H1 (cell line): ENCODE measurements around the gene SON. TPM values are rescaled to one million over a fixed set of nuclear protein-coding genes. Genes with fewer than 3 reads are reported as not detected.

Source experiments
- CTCF ChIA-PET: fragments of 300-600 bp; sonication (Branson Sonifier 250); formaldehyde crosslinking; loops from one replicate; lab custom pipeline; 2021; ENCODE audit not compliant: partially characterized antibody; lab: Charles Lee
- POLR2A ChIA-PET: fragments of 300-600 bp; sonication (Branson Sonifier 250); formaldehyde crosslinking; loops from one replicate; lab custom pipeline; 2021; ENCODE audit warnings: inconsistent platforms; ENCODE audit not compliant: partially characterized antibody; lab: Charles Lee
- DNase-seq, 2 experiments: peaks; one replicate each; pipeline versions ENCODE4 v3.0.0 to v3.0.0-alpha.2; 2010 to 2022; ENCODE audit warnings: low spot score in 2 of 2, low read depth in 1 of 2, mixed read lengths in 1 of 2
- FAIRE-seq: peaks from 2 replicates; lab custom pipeline; 2011; peaks lifted over from hg19 to GRCh38; lab: Jason Lieb, UNC
- H2AFZ ChIP-seq: 2 replicates; pipeline ENCODE4 v1.8.1; 2012; ENCODE audit warnings: low read length, inconsistent platforms
- H2AK5ac ChIP-seq: 2 replicates; pipeline ENCODE4 v1.6.1; 2013; ENCODE audit warnings: low read depth, low read length
- H2BK120ac ChIP-seq: replicated peaks from 2 replicates; pipeline ENCODE3; 2013; ENCODE audit warnings: low read depth, low read length, inconsistent platforms
- H2BK12ac ChIP-seq: 2 replicates; pipeline ENCODE4 v1.6.1; 2013; ENCODE audit warnings: low read depth, low read length
- H2BK15ac ChIP-seq: 2 replicates; pipeline ENCODE4 v1.6.1; 2013; ENCODE audit warnings: low read length
- H2BK20ac ChIP-seq: 2 replicates; pipeline ENCODE4 v1.6.1; 2013; ENCODE audit warnings: low read length
- H2BK5ac ChIP-seq: 2 replicates; pipeline ENCODE4 v1.6.1; 2013; ENCODE audit warnings: low read depth, low read length
- H3K14ac ChIP-seq: 2 replicates; pipeline ENCODE4 v1.6.1; 2013; ENCODE audit warnings: inconsistent platforms; ENCODE audit not compliant: insufficient read length
- H3K18ac ChIP-seq: 2 replicates; pipeline ENCODE4 v1.6.1; 2013; ENCODE audit warnings: low read length; ENCODE audit errors: extremely low read depth
- H3K23ac ChIP-seq: 2 replicates; pipeline ENCODE4 v1.6.1; 2013; ENCODE audit warnings: inconsistent platforms; ENCODE audit not compliant: insufficient read length
- H3K23me2 ChIP-seq: 2 replicates; pipeline ENCODE4 v1.6.1; 2013; ENCODE audit warnings: low read depth, low read length
- H3K27ac ChIP-seq: 2 replicates; pipeline ENCODE4 v1.6.1; 2011; ENCODE audit warnings: low read depth, low read length, inconsistent platforms
- H3K27me3 ChIP-seq, 4 experiments: replicated peaks in 1 of 4; 1 replicate in 1 of 4; 2 replicates in 3 of 4; pipeline versions ENCODE4 v1.6.1 to v1.8.1; 2011 to 2013; ENCODE audit warnings: low read length in 3 of 4, mild to moderate bottlenecking in 3 of 4, inconsistent platforms in 2 of 4, mixed read lengths in 2 of 4, moderate library complexity in 1 of 4; ENCODE audit not compliant: control insufficient read depth in 3 of 4, insufficient read depth in 3 of 4; ENCODE audit errors: extremely low read depth in 1 of 4
- H3K36me3 ChIP-seq, 4 experiments: 2 replicates each; pipeline versions ENCODE4 v1.6.1 to v1.8.1; 2011 to 2013; ENCODE audit warnings: mild to moderate bottlenecking in 4 of 4, low read length in 3 of 4, moderate library complexity in 2 of 4, control low read depth in 1 of 4, inconsistent platforms in 1 of 4; ENCODE audit not compliant: insufficient read depth in 4 of 4, control insufficient read depth in 2 of 4
- H3K4ac ChIP-seq: replicated peaks from 2 replicates; pipeline ENCODE3; 2013; ENCODE audit warnings: low read length, low read depth, mixed read lengths, inconsistent platforms; ENCODE audit not compliant: insufficient read length
- H3K4me1 ChIP-seq, 4 experiments: replicated peaks in 1 of 4; 1 replicate in 1 of 4; 2 replicates in 3 of 4; pipeline versions ENCODE4 v1.6.1 to v1.8.1; 2011 to 2013; ENCODE audit warnings: low read length in 3 of 4, inconsistent platforms in 2 of 4, mixed read lengths in 1 of 4; ENCODE audit not compliant: insufficient read depth in 4 of 4, control insufficient read depth in 3 of 4
- H3K4me2 ChIP-seq, 2 experiments: 2 replicates each; pipeline versions ENCODE4 v1.6.1 to v1.8.1; 2011 to 2013; ENCODE audit warnings: low read depth in 2 of 2, low read length in 2 of 2, control low read depth in 1 of 2, inconsistent platforms in 1 of 2, mild to moderate bottlenecking in 1 of 2; ENCODE audit not compliant: insufficient read depth in 1 of 2
- H3K4me3 ChIP-seq, 4 experiments: fragments of 200-600, 300-600 bp in 1 of 4; sonication (generic), shearing (Covaris generic), sonication (Bioruptor Twin) in 1 of 4; 2 replicates each; pipeline versions ENCODE4 v1.5.1 to v1.8.1; 2011 to 2016; ENCODE audit warnings: low read length in 4 of 4, low read depth in 3 of 4, control low read depth in 2 of 4, inconsistent platforms in 2 of 4, mild to moderate bottlenecking in 2 of 4, mixed read lengths in 1 of 4, moderate library complexity in 1 of 4; ENCODE audit not compliant: insufficient read depth in 2 of 4; ENCODE audit errors: extremely low read depth in 1 of 4
- H3K56ac ChIP-seq: replicated peaks from 2 replicates; pipeline ENCODE3; 2013; ENCODE audit warnings: low read depth, mild to moderate bottlenecking, mixed read lengths, low read length, inconsistent platforms; ENCODE audit not compliant: insufficient read length
- H3K79me1 ChIP-seq: 2 replicates; pipeline ENCODE4 v1.6.1; 2013; ENCODE audit warnings: low read depth, low read length, control low read depth
- H3K79me2 ChIP-seq, 2 experiments: 2 replicates each; pipeline versions ENCODE4 v1.6.1 to v1.8.1; 2012 to 2013; ENCODE audit warnings: low read length in 2 of 2, mild to moderate bottlenecking in 2 of 2, inconsistent platforms in 1 of 2; ENCODE audit not compliant: insufficient read depth in 2 of 2, control insufficient read depth in 1 of 2
- H3K9ac ChIP-seq, 4 experiments: replicated peaks in 1 of 4; 1 replicate in 1 of 4; 2 replicates in 3 of 4; pipeline versions ENCODE4 v1.6.1 to v1.8.1; 2011 to 2013; ENCODE audit warnings: low read depth in 3 of 4, low read length in 3 of 4, control low read depth in 2 of 4, mild to moderate bottlenecking in 2 of 4, moderate library complexity in 2 of 4, inconsistent platforms in 1 of 4; ENCODE audit errors: extremely low read depth in 1 of 4
- H3K9me3 ChIP-seq, 2 experiments: 2 replicates each; pipeline versions ENCODE4 v1.6.1 to v1.8.1; 2012 to 2013; ENCODE audit warnings: mild to moderate bottlenecking in 2 of 2, moderate library complexity in 2 of 2, control low read depth in 1 of 2, inconsistent platforms in 1 of 2, low read depth in 1 of 2, low read length in 1 of 2, mixed read lengths in 1 of 2; ENCODE audit not compliant: insufficient read depth in 2 of 2
- H4K20me1 ChIP-seq, 2 experiments: replicated peaks in 1 of 2; 2 replicates each; pipeline versions ENCODE3 to v1.8.1; 2011 to 2013; ENCODE audit warnings: inconsistent platforms in 2 of 2, low read length in 2 of 2, mild to moderate bottlenecking in 1 of 2; ENCODE audit not compliant: insufficient read depth in 2 of 2, control insufficient read depth in 1 of 2
- H4K5ac ChIP-seq: 2 replicates; pipeline ENCODE4 v1.6.1; 2013; ENCODE audit warnings: low read length, low read depth, mixed read lengths, inconsistent platforms; ENCODE audit not compliant: insufficient read length
- H4K8ac ChIP-seq: 2 replicates; pipeline ENCODE4 v1.8.0; 2013; ENCODE audit warnings: mild to moderate bottlenecking, moderate library complexity, low read length, inconsistent platforms; ENCODE audit not compliant: insufficient read depth; ENCODE audit errors: extremely low read depth
- H4K91ac ChIP-seq: replicated peaks from 2 replicates; pipeline ENCODE3; 2013; ENCODE audit warnings: low read length, mixed read lengths, inconsistent platforms; ENCODE audit not compliant: insufficient read length
- KDM1A ChIP-seq: fragments of 200-600, 300-600 bp; sonication (generic); IDR thresholded peaks from 2 replicates; pipeline ENCODE4 v1.7.1; 2016; ENCODE audit warnings: mild to moderate bottlenecking, low read length, borderline replicate concordance
- SAP30 ChIP-seq: fragments of 300-600 bp; sonication (generic); IDR thresholded peaks from 2 replicates; pipeline ENCODE4 v1.7.1; 2012; ENCODE audit warnings: low read length, moderate library complexity, mild to moderate bottlenecking, inconsistent platforms; ENCODE audit not compliant: insufficient read depth, insufficient replicate concordance
- ZNF274 ChIP-seq: IDR thresholded peaks from 2 replicates; pipeline ENCODE4 v1.7.0; 2012; ENCODE audit warnings: low read length, borderline replicate concordance; ENCODE audit errors: extremely low read depth
- WGBS, 2 experiments: shearing (Covaris generic) in 1 of 2; methylation state at CpG; one replicate each; pipeline versions ENCODE4 v1.1.6 to v1.1.7; 2013 to 2015; ENCODE audit warnings: low lambda C conversion rate in 2 of 2, mixed read lengths in 2 of 2, inconsistent platforms in 1 of 2, low coverage in 1 of 2, missing lambda C conversion rate in 1 of 2; ENCODE audit not compliant: insufficient replicate concordance in 2 of 2, insufficient coverage in 1 of 2, insufficient read length in 1 of 2; ENCODE audit errors: extremely low coverage in 1 of 2, missing lambda C conversion rate in 1 of 2; 5-methylcytosine and 5-hydroxymethylcytosine counted together
- polyA plus RNA-seq, 7 experiments: library from polyadenylated mRNA; depleted of rRNA in 3 of 7; stranded (reverse) in 5 of 7; unstranded in 2 of 7; fragments of >200 nt in 5 of 7; fragments of 200-250 nt in 2 of 7; gene quantifications; 1 replicate in 5 of 7; 2 replicates in 1 of 7; 4 replicates in 1 of 7; pipeline versions ENCODE4 v1.2.1 to v1.2.3, GENCODE V29; 2011 to 2013; ENCODE audit warnings: missing spikeins in 2 of 7, mixed read lengths in 2 of 7
- total RNA-seq: library from RNA; stranded (reverse); fragmentation: NEBNext Ultra II Directional; extraction: Animal tissue kit (Norgen Biotek cat#: 25700); gene quantifications from 2 replicates; pipeline ENCODE4 v1.2.1, GENCODE V29; 2021

The SON gene
- total and polyA plus RNA-seq, 2 of the 8 experiments (the other 6 are each of a cell fraction or from before 2014, with no cell fraction given) = 122 to 274 TPM

DNA sequence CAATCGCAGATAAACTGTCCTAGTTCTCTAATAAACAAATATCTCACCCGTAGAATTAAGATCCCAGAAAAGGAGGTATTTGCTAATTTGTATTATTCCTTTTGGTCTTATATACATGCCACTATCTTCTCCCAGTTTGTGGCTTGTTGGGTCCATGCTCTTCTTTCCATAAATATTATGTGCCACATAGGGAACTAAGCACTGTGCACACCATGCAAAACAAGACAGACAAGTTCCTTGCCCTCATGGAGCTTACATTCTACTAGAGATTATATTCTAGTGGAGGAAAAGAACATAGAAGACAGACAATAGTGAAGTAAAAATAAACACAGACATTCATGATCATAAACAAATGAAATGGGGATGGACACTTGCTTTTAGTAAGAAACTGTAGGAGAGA lies 5.6 kb upstream of the SON start:
- Histone ChIP-seq H3K23me2 (peaks cover 6% of the 10 kb centered on the region), H2AK5ac (no peak overlapping the region), H3K27ac (no peak overlapping the region), H4K8ac (no peak overlapping the region), H3K4me2 (no peak overlapping the region), H3K36me3 (peaks cover 29 to 80% (median 58%) of the 10 kb centered on the region in 4 experiments), H2BK15ac (no peak overlapping the region), H2AFZ (no peak overlapping the region), H2BK12ac (no peak overlapping the region), H3K14ac (no peak overlapping the region), H3K18ac (no peak overlapping the region), H3K79me1 (no peaks in the 10 kb centered on the region; the same call in 1 of the 2 replicates), H4K5ac (no peak overlapping the region), H4K91ac (no peak overlapping the region), H2BK120ac (no peak overlapping the region), H3K79me2 (peaks cover 21 to 62% of the 10 kb centered on the region in 2 experiments), H3K4me1 (peaks cover 0 to 2% (median 0%) of the 10 kb centered on the region in 4 experiments; a peak in 3 of 7 replicates), H3K9ac (no peak overlapping the region), H3K56ac (no peak overlapping the region), H3K27me3 (no peaks in the 10 kb centered on the region), H3K23ac (no peak overlapping the region), H3K9me3 (no peaks in the 10 kb centered on the region), H4K20me1 (peaks cover 3 to 6% of the 10 kb centered on the region in 2 experiments), H3K4ac (no peak overlapping the region), H2BK20ac (no peak overlapping the region), H3K4me3 (no peak overlapping the region), H2BK5ac (no peak overlapping the region)
- no peak for FAIRE-seq
- ChIA-PET CTCF (no interaction called here), POLR2A (interaction anchor here (0.7 to 3.1 kb wide), 9 partner anchors 9 to 46 kb away, joined by 3 to 11 read pairs (median 5); no protein-coding TSS in a partner anchor)
- TF ChIP-seq KDM1A (no peak), SAP30 (no peak), ZNF274 (no peak)
- no peak for DNase-seq
- WGBS, 2 experiments = 100% methylated on average over 2 of the region's 2 CpGs; no CpG with 5 or more reads in 1 of the 2 experiments
